Coronary artery (tissue), 2 donors: Measurements from ENCODE around the gene ABLIM2.

Source experiments
- DNase-seq: peaks from one replicate; pipeline ENCODE4 v3.0.0-alpha.2; 2017; ENCODE audit warnings: low spot score
- H3K27ac ChIP-seq, 2 donors: fragments of 200-600 bp; sonication (generic); one replicate each; pipeline ENCODE4 v1.5.1; 2016 to 2019
- H3K4me3 ChIP-seq: fragments of 200-600 bp; sonication (generic); 2 replicates; pipeline ENCODE4 v1.5.1; 2016; ENCODE audit warnings: mild to moderate bottlenecking, moderate library complexity
- CTCF ChIP-seq: fragments of 200-600 bp; sonication (generic); IDR thresholded peaks from one replicate; pipeline ENCODE4 v1.5.1; 2019; ENCODE audit warnings: antibody characterized with exemption

Gene ABLIM2

GRCh38 chr4:8046925-8047541, 111.6 kb downstream of the ABLIM2 start:
- DNase-seq, result no peak
- TF ChIP-seq CTCF, result no peak
- Histone ChIP-seq H3K27ac (no peak overlapping the region), H3K4me3 (no peak overlapping the region)

GRCh38 chr4:8045909-8046308, 112.7 kb downstream of the ABLIM2 start:
- no peak for DNase-seq
- no peak for TF ChIP-seq CTCF
- Histone ChIP-seq H3K27ac (no peak overlapping the region), H3K4me3 (no peak overlapping the region)

GRCh38 chr4:8044699-8045098, 113.9 kb downstream of the ABLIM2 start:
- Histone ChIP-seq H3K4me3 (no peak overlapping the region), H3K27ac (no peak overlapping the region)
- no peak for DNase-seq
- no peak for TF ChIP-seq CTCF

GRCh38 chr4:8044244-8044643, 114.4 kb downstream of the ABLIM2 start:
- Histone ChIP-seq H3K27ac (no peak overlapping the region), H3K4me3 (no peak overlapping the region)
- TF ChIP-seq CTCF, result no peak
- no peak for DNase-seq

GRCh38 chr4:8043596-8043995, 115.0 kb downstream of the ABLIM2 start:
- Histone ChIP-seq H3K27ac (no peak overlapping the region), H3K4me3 (no peak overlapping the region)
- no peak for TF ChIP-seq CTCF
- DNase-seq, result no peak

GRCh38 chr4:8041868-8042267, 116.7 kb downstream of the ABLIM2 start:
- no peak for TF ChIP-seq CTCF
- Histone ChIP-seq H3K4me3 (no peak overlapping the region), H3K27ac (no peak overlapping the region)
- DNase-seq, result no peak

GRCh38 chr4:8041172-8041571, 117.4 kb downstream of the ABLIM2 start:
- H3K4me3 ChIP-seq, result no peak overlapping the region
- TF ChIP-seq CTCF, result no peak
- DNase-seq, result no peak
- no peak overlapping the region for H3K27ac ChIP-seq
